ENCODE data around the gene SEPTIN7.

DNA sequence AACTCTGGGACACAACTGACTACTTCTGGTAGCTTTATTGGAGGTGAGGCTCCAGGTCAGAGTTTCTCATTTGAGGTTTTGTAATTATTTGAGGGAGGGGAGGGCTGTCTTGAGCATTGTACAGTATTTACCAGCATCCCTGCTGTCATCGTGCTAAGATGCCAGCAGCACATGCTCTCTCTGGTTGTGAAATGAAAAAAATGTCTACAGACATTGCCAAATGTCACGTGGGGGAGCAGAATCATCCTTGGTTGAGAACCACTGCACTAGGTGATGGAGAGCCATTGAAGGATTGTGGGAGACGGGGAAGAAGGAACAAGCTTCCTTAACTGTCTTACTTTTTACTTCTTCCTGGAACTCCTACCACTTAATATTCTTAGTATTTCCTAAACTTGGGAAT lies 5.0 kb downstream of the SEPTIN7 start:
- no peak for TF ChIP-seq EZH2 (IDR thresholded peaks at IDR 0.05; ENCODE audit: borderline replicate concordance, low read length)
- TF ChIP-seq, protein P1, sequence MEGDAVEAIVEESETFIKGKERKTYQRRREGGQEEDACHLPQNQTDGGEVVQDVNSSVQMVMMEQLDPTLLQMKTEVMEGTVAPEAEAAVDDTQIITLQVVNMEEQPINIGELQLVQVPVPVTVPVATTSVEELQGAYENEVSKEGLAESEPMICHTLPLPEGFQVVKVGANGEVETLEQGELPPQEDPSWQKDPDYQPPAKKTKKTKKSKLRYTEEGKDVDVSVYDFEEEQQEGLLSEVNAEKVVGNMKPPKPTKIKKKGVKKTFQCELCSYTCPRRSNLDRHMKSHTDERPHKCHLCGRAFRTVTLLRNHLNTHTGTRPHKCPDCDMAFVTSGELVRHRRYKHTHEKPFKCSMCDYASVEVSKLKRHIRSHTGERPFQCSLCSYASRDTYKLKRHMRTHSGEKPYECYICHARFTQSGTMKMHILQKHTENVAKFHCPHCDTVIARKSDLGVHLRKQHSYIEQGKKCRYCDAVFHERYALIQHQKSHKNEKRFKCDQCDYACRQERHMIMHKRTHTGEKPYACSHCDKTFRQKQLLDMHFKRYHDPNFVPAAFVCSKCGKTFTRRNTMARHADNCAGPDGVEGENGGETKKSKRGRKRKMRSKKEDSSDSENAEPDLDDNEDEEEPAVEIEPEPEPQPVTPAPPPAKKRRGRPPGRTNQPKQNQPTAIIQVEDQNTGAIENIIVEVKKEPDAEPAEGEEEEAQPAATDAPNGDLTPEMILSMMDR (IDR thresholded peaks at IDR 0.05; ENCODE audit: low read length), result no peak

All from OCI-LY1 (cell line).